Inflammatory macrophage treated with lipopolysaccharide for 4 hours (primary cell): ENCODE measurements around the gene MAGED4.
"Not testable (repeated sequence)": the region's sequence is repeated elsewhere in the genome, so short reads cannot be mapped to it uniquely, and the experiment has no call there.

Source experiments
- DNase-seq: peaks from one replicate; pipeline ENCODE4 v3.0.0-alpha.2; 2020

MAGED4 gene

GRCh38 chrX:52184440-52185077 lies at the start of gene MAGED4:
MAGED4 (plus strand) TSS chrX:52184888; CDS start chrX:52185923, 1,035 bp downstream.
- DNase-seq = not testable (repeated sequence)

GRCh38 chrX:52138830-52139544 lies 45.7 kb upstream of the MAGED4 start:
- no peak for DNase-seq

- DNase-seq = no peak
Observed at GRCh38 chrX:52139545-52139895, 45.2 kb upstream of the MAGED4 start.

GRCh38 chrX:52140020-52140419 lies 44.7 kb upstream of the MAGED4 start:
- DNase-seq = no peak

GRCh38 chrX:52150667-52151066 lies 34.0 kb upstream of the MAGED4 start:
- not testable (repeated sequence) for DNase-seq

GRCh38 chrX:52160140-52160539 lies 24.5 kb upstream of the MAGED4 start:
- DNase-seq = not testable (repeated sequence)

GRCh38 chrX:52166840-52167239 lies 17.8 kb upstream of the MAGED4 start:
- DNase-seq = no peak

GRCh38 chrX:52171055-52171454 lies 13.6 kb upstream of the MAGED4 start:
- DNase-seq = not testable (repeated sequence)

GRCh38 chrX:52185078-52185453 lies 378 bp downstream of the MAGED4 start:
- DNase-seq = not testable (repeated sequence)

- DNase-seq = not testable (repeated sequence)
Observed at GRCh38 chrX:52211405-52211804, 26.7 kb downstream of the MAGED4 start.

- no peak for DNase-seq
Observed at GRCh38 chrX:52213276-52213675, 28.6 kb downstream of the MAGED4 start.

- DNase-seq = no peak
Observed at GRCh38 chrX:52216541-52216940, 31.9 kb downstream of the MAGED4 start.

GRCh38 chrX:52217494-52218160 lies 32.9 kb downstream of the MAGED4 start:
- DNase-seq = no peak

GRCh38 chrX:52220936-52221335 lies 36.2 kb downstream of the MAGED4 start:
- DNase-seq = no peak
